Transverse colon (tissue), 4 donors: ENCODE data around the gene TP53BP1. TPM values are rescaled to one million over a fixed set of nuclear protein-coding genes. Genes with fewer than 3 reads are reported as not detected.

Source experiments
- DNase-seq: peaks from one replicate; pipeline ENCODE4 v3.0.0-alpha.2; 2019
- H3K27ac ChIP-seq, 4 donors: fragments of 200-600 bp; sonication (generic); 2 replicates each; pipeline ENCODE4 v1.5.1; 2016 to 2018; ENCODE audit warnings: inconsistent platforms in 4 of 4
- H3K27me3 ChIP-seq: fragments of 200-600 bp; sonication (generic); 2 replicates; pipeline ENCODE4 v1.5.1; 2017; ENCODE audit warnings: inconsistent platforms
- H3K36me3 ChIP-seq, 4 donors: fragments of 200-600 bp; sonication (generic); 2 replicates each; pipeline ENCODE4 v1.5.1; 2017 to 2019; ENCODE audit warnings: inconsistent platforms in 4 of 4
- H3K4me1 ChIP-seq, 4 donors: fragments of 200-600 bp; sonication (generic); 2 replicates each; pipeline ENCODE4 v1.5.1; 2017 to 2020; ENCODE audit warnings: inconsistent platforms in 4 of 4
- H3K4me3 ChIP-seq, 4 donors: fragments of 200-600 bp; sonication (generic); 1 replicate in 1 of 4; 2 replicates in 3 of 4; pipeline versions ENCODE4 v1.5.1 to v1.6.1; 2017 to 2019; ENCODE audit warnings: inconsistent platforms in 4 of 4
- H3K9me3 ChIP-seq, 2 donors: fragments of 200-600 bp; sonication (generic); 2 replicates each; pipeline ENCODE4 v1.5.1; 2017 to 2019; ENCODE audit warnings: inconsistent platforms in 2 of 2
- CTCF ChIP-seq, 5 experiments: fragments of 200-600 bp in 3 of 5; fragments of 450-650 bp in 2 of 5; sonication (generic) in 3 of 5; IDR thresholded peaks; 1 replicate in 2 of 5; 2 replicates in 3 of 5; pipeline ENCODE4 v1.5.1; 2016 to 2017; ENCODE audit warnings: antibody characterized with exemption in 5 of 5, inconsistent platforms in 3 of 5, mild to moderate bottlenecking in 2 of 5, moderate library complexity in 1 of 5
- EP300 ChIP-seq: sonication (generic); formaldehyde crosslinking; IDR thresholded peaks from one replicate; pipeline ENCODE4 v1.6.1; 2017; ENCODE audit warnings: antibody characterized with exemption, low read depth
- POLR2A ChIP-seq: fragments of 450-650 bp; IDR thresholded peaks from one replicate; pipeline ENCODE4 v1.6.1; 2016; ENCODE audit warnings: antibody characterized with exemption, mild to moderate bottlenecking, moderate library complexity
- POLR2AphosphoS5 ChIP-seq, 3 donors: sonication (generic); formaldehyde crosslinking; IDR thresholded peaks; one replicate each; pipeline ENCODE4 v1.6.1; 2016; ENCODE audit warnings: antibody characterized with exemption in 3 of 3
- WGBS, 2 donors: methylation state at CpG; one replicate each; pipeline ENCODE4 v1.1.5; 2018; ENCODE audit warnings: low coverage in 1 of 2; 5-methylcytosine and 5-hydroxymethylcytosine counted together
- in situ Hi-C, 4 donors: fragments of 200-750 bp; cut with MboI; loops; one replicate each; pipeline versions ENCODE4 v1.15.0 to v1.15.1; 2017; ENCODE audit warnings: low sequenced_read_pairs in 3 of 4, low pct_ligation_motif_present in 1 of 4, low pct_unique_long_range_greater_than_20kb in 1 of 4
- intact Hi-C: fragments of 100-400 bp; cut with DNase I; formaldehyde crosslinking; loops from one replicate; pipeline ENCODE4 v1.15.1; 2023; ENCODE audit warnings: low total_unique reads
- total RNA-seq, 4 donors: library from RNA; depleted of rRNA; stranded (reverse); fragments of >200 nt; gene quantifications; one replicate each; pipeline ENCODE4 v1.1.0, GENCODE V29; 2016

The TP53BP1 gene
- total RNA-seq, 4 donors from 2014 or later = 25.1 to 40.8 (median 33.7) TPM

GRCh38 chr15:43526261-43526930, 33.4 kb upstream of the TP53BP1 start:
- no peaks in the 10 kb centered on the region for H3K27me3 ChIP-seq
- no peak overlapping the region for H3K4me3 ChIP-seq
- in situ Hi-C loops = no loop called here
- WGBS, 2 donors = 70 to 87% methylated on average over 4 to 11 of the region's 11 CpGs
- TF ChIP-seq POLR2AphosphoS5 (IDR thresholded peaks at IDR 0.05) (no peak), POLR2A (no peak), EP300 (no peak), CTCF (IDR thresholded peaks at IDR 0.05) (no peak)
- intact Hi-C loops = no loop called here
- DNase-seq = no peak
- peaks cover 0 to 4% (median 2%) of the 10 kb centered on the region in 4 donors for H3K4me1 ChIP-seq
- no peak overlapping the region for H3K27ac ChIP-seq
- H3K9me3 ChIP-seq = no peaks in the 10 kb centered on the region
- H3K36me3 ChIP-seq = peaks cover 0 to 4% (median 0%) of the 10 kb centered on the region in 4 donors

GRCh38 chr15:43525131-43525530, 32.2 kb upstream of the TP53BP1 start:
- no peaks in the 10 kb centered on the region for H3K9me3 ChIP-seq
- H3K36me3 ChIP-seq = peaks cover 0 to 4% (median 0%) of the 10 kb centered on the region in 4 donors
- no peaks in the 10 kb centered on the region for H3K27me3 ChIP-seq
- no peaks in the 10 kb centered on the region for H3K4me1 ChIP-seq
- H3K4me3 ChIP-seq = no peak overlapping the region
- intact Hi-C loops = no loop called here
- H3K27ac ChIP-seq = no peak overlapping the region
- WGBS, 2 donors = 80% methylated on average over 4 of the region's 4 CpGs; no CpG with 5 or more reads in 1 of the 2 donors
- no peak for DNase-seq
- in situ Hi-C loops = no loop called here
- TF ChIP-seq POLR2AphosphoS5 (IDR thresholded peaks at IDR 0.05) = no peak

- in situ Hi-C loops (no loop called here), intact Hi-C loops (no loop called here)
- Histone ChIP-seq H3K4me3 (no peak overlapping the region), H3K4me1 (peaks cover 0 to under 1% (median 0%) of the 10 kb centered on the region in 4 donors), H3K9me3 (no peaks in the 10 kb centered on the region), H3K27me3 (no peaks in the 10 kb centered on the region), H3K27ac (no peak overlapping the region), H3K36me3 (peaks cover 0 to 4% (median 0%) of the 10 kb centered on the region in 4 donors)
- TF ChIP-seq POLR2AphosphoS5 (IDR thresholded peaks at IDR 0.05) (no peak), CTCF (IDR thresholded peaks at IDR 0.05) (no peak), EP300 (no peak), POLR2A (no peak)
- DNase-seq = no peak
- WGBS, 2 donors = 82 to 86% methylated on average over 2 to 4 of the region's 4 CpGs
Observed at GRCh38 chr15:43524254-43524845, 31.4 kb upstream of the TP53BP1 start.

GRCh38 chr15:43523646-43524045, 30.7 kb upstream of the TP53BP1 start:
- TF ChIP-seq EP300 (no peak), POLR2AphosphoS5 (IDR thresholded peaks at IDR 0.05) (no peak), POLR2A (no peak), CTCF (IDR thresholded peaks at IDR 0.05) (no peak)
- no peak overlapping the region for H3K27ac ChIP-seq
- WGBS, 2 donors = 95% methylated on average over 4 of the region's 7 CpGs; no CpG with 5 or more reads in 1 of the 2 donors
- H3K4me1 ChIP-seq = peaks cover 0 to 8% (median 0%) of the 10 kb centered on the region in 4 donors
- peaks cover 0 to 4% (median 0%) of the 10 kb centered on the region in 4 donors for H3K36me3 ChIP-seq
- in situ Hi-C loops (no loop called here), intact Hi-C loops (no loop called here)
- H3K4me3 ChIP-seq = no peak overlapping the region
- H3K9me3 ChIP-seq = no peaks in the 10 kb centered on the region
- DNase-seq = no peak
- H3K27me3 ChIP-seq = no peaks in the 10 kb centered on the region
